Endodermal cell (in vitro differentiated cells): Measurements from ENCODE around the gene PRDM16. TPM values are rescaled to one million over a fixed set of nuclear protein-coding genes. Genes with fewer than 3 reads are reported as not detected.

Source experiments
- DNase-seq: peaks from one replicate; pipeline ENCODE4 v3.0.0-alpha.2; 2017
- H3K27ac ChIP-seq: 2 replicates; pipeline ENCODE4 v1.5.1; 2013; ENCODE audit warnings: mild to moderate bottlenecking, low read depth, low read length, moderate library complexity
- H3K27me3 ChIP-seq: 2 replicates; pipeline ENCODE4 v1.6.1; 2013; ENCODE audit warnings: mild to moderate bottlenecking, low read length, moderate library complexity; ENCODE audit not compliant: insufficient read depth, control insufficient read depth, poor library complexity, severe bottlenecking
- H3K36me3 ChIP-seq: 2 replicates; pipeline ENCODE4 v1.7.0; 2013; ENCODE audit warnings: mild to moderate bottlenecking, low read length, moderate library complexity; ENCODE audit not compliant: control insufficient read depth, insufficient read depth
- H3K4me1 ChIP-seq: one replicate; pipeline ENCODE4 v1.7.0; 2013; ENCODE audit warnings: low read length; ENCODE audit not compliant: control insufficient read depth, insufficient read depth
- H3K4me3 ChIP-seq: 2 replicates; pipeline ENCODE4 v1.5.1; 2013; ENCODE audit warnings: mild to moderate bottlenecking, low read length, moderate library complexity
- H3K9ac ChIP-seq: 2 replicates; pipeline ENCODE4 v1.6.1; 2013; ENCODE audit warnings: mild to moderate bottlenecking, low read length, moderate library complexity; ENCODE audit not compliant: poor library complexity, severe bottlenecking; ENCODE audit errors: extremely low read depth
- H3K9me3 ChIP-seq: 2 replicates; pipeline ENCODE4 v1.6.1; 2013; ENCODE audit warnings: mild to moderate bottlenecking, low read length, moderate library complexity; ENCODE audit not compliant: control insufficient read depth
- H3K27ac Mint-ChIP-seq: 2 replicates; pipeline ENCODE4 v1.8.0; 2020; ENCODE audit warnings: mixed read lengths
- H3K27me3 Mint-ChIP-seq: 2 replicates; pipeline ENCODE4 v1.8.0; 2021; ENCODE audit warnings: mild to moderate bottlenecking, mixed read lengths; ENCODE audit not compliant: insufficient read depth
- H3K36me3 Mint-ChIP-seq: 2 replicates; pipeline ENCODE4 v1.8.0; 2020; ENCODE audit warnings: low read depth, mixed read lengths
- H3K4me1 Mint-ChIP-seq: 2 replicates; pipeline ENCODE4 v1.8.0; 2020; ENCODE audit warnings: mixed read lengths
- H3K4me3 Mint-ChIP-seq: 2 replicates; pipeline ENCODE4 v1.8.0; 2020; ENCODE audit warnings: mild to moderate bottlenecking, moderate library complexity, mixed read lengths
- H3K9me3 Mint-ChIP-seq: 2 replicates; pipeline ENCODE4 v1.8.0; 2020; ENCODE audit warnings: mild to moderate bottlenecking, mixed read lengths
- WGBS, 2 experiments: methylation state at CpG; one replicate each; pipeline versions ENCODE4 v1.1.5 to v1.1.7; 2013; ENCODE audit warnings: missing lambda C conversion rate in 2 of 2, mixed read lengths in 1 of 2; ENCODE audit not compliant: insufficient coverage in 1 of 2, insufficient read length in 1 of 2; 5-methylcytosine and 5-hydroxymethylcytosine counted together
- total RNA-seq, 2 donors: library from RNA; stranded (reverse); fragmentation: NEBNext Ultra II Directional in 1 of 2; extraction: Animal tissue kit (Norgen Biotek cat#: 25700) in 1 of 2; gene quantifications; 2 replicates in 1 of 2; 3 replicates in 1 of 2; pipeline ENCODE4 v1.2.1, GENCODE V29; 2021
- TF ChIP-seq, protein P1 (sequence below): fragments of 200-600 bp; sonication (generic); conservative IDR thresholded peaks from 2 replicates; pipeline ENCODE4 v1.5.0; 2021; ENCODE audit warnings: antibody characterized with exemption, mild to moderate bottlenecking

The PRDM16 gene
- total RNA-seq, 2 donors from 2014 or later: 2.1 to 4.0 TPM

GRCh38 chr1:3381901-3382300 lies 312.9 kb downstream of the PRDM16 start:
- H3K4me1 ChIP-seq: no peaks in the 10 kb centered on the region
- H3K9ac ChIP-seq: no peak overlapping the region
- 88 to 100% methylated on average over 2 to 10 of the region's 10 CpGs for WGBS, 2 experiments
- H3K27ac Mint-ChIP-seq: no peak overlapping the region
- H3K4me1 Mint-ChIP-seq: no peaks in the 10 kb centered on the region
- H3K4me3 Mint-ChIP-seq: no peak overlapping the region
- H3K27ac ChIP-seq: no peak overlapping the region
- no peaks in the 10 kb centered on the region for H3K27me3 ChIP-seq
- no peaks in the 10 kb centered on the region for H3K36me3 ChIP-seq
- no peaks in the 10 kb centered on the region for H3K9me3 ChIP-seq
- H3K4me3 ChIP-seq: no peak overlapping the region
- H3K27me3 Mint-ChIP-seq: no peaks in the 10 kb centered on the region
- TF ChIP-seq, protein P1, sequence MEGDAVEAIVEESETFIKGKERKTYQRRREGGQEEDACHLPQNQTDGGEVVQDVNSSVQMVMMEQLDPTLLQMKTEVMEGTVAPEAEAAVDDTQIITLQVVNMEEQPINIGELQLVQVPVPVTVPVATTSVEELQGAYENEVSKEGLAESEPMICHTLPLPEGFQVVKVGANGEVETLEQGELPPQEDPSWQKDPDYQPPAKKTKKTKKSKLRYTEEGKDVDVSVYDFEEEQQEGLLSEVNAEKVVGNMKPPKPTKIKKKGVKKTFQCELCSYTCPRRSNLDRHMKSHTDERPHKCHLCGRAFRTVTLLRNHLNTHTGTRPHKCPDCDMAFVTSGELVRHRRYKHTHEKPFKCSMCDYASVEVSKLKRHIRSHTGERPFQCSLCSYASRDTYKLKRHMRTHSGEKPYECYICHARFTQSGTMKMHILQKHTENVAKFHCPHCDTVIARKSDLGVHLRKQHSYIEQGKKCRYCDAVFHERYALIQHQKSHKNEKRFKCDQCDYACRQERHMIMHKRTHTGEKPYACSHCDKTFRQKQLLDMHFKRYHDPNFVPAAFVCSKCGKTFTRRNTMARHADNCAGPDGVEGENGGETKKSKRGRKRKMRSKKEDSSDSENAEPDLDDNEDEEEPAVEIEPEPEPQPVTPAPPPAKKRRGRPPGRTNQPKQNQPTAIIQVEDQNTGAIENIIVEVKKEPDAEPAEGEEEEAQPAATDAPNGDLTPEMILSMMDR: no peak
- DNase-seq: no peak
- no peaks in the 10 kb centered on the region for H3K36me3 Mint-ChIP-seq
- H3K9me3 Mint-ChIP-seq: no peaks in the 10 kb centered on the region

GRCh38 chr1:3382326-3383057 lies 313.5 kb downstream of the PRDM16 start:
- Mint-ChIP-seq H3K27ac (no peak overlapping the region), H3K4me3 (no peak overlapping the region), H3K27me3 (no peaks in the 10 kb centered on the region), H3K9me3 (no peaks in the 10 kb centered on the region), H3K36me3 (no peaks in the 10 kb centered on the region), H3K4me1 (no peaks in the 10 kb centered on the region)
- no peak overlapping the region for H3K27ac ChIP-seq
- H3K27me3 ChIP-seq: no peaks in the 10 kb centered on the region
- no peaks in the 10 kb centered on the region for H3K4me1 ChIP-seq
- no peak for DNase-seq
- TF ChIP-seq, protein P1: no peak
- no peak overlapping the region for H3K4me3 ChIP-seq
- 89 to 95% methylated on average over 7 to 14 of the region's 14 CpGs for WGBS, 2 experiments
- H3K9me3 ChIP-seq: no peaks in the 10 kb centered on the region
- H3K9ac ChIP-seq: no peak overlapping the region
- no peaks in the 10 kb centered on the region for H3K36me3 ChIP-seq

- TF ChIP-seq, protein P1: no peak
- no peaks in the 10 kb centered on the region for H3K9me3 Mint-ChIP-seq
- Histone ChIP-seq H3K4me1 (no peaks in the 10 kb centered on the region), H3K4me3 (no peak overlapping the region), H3K9ac (no peak overlapping the region), H3K9me3 (no peaks in the 10 kb centered on the region), H3K27ac (no peak overlapping the region), H3K36me3 (no peaks in the 10 kb centered on the region), H3K27me3 (no peaks in the 10 kb centered on the region)
- no peak overlapping the region for H3K27ac Mint-ChIP-seq
- no peaks in the 10 kb centered on the region for H3K4me1 Mint-ChIP-seq
- no peaks in the 10 kb centered on the region for H3K36me3 Mint-ChIP-seq
- H3K4me3 Mint-ChIP-seq: no peak overlapping the region
- 87 to 91% methylated on average over 2 to 5 of the region's 5 CpGs for WGBS, 2 experiments
- H3K27me3 Mint-ChIP-seq: no peaks in the 10 kb centered on the region
- DNase-seq: no peak
Observed at GRCh38 chr1:3383679-3384078, 314.7 kb downstream of the PRDM16 start.
